HG03354 (cell line): ENCODE data around the gene INTS6.

ENCODE experiments used
- ATAC-seq: cut with Tn5 transposase; IDR thresholded peaks from one replicate; pipeline ENCODE4 v1.9.1; 2021; ENCODE audit warnings: mild to moderate bottlenecking; ENCODE audit not compliant: unreplicated experiment, poor library complexity, severe bottlenecking

Gene INTS6

GRCh38 chr13:51452361-51453206 is at the start of gene INTS6:
Gene INTS6 (minus strand): TSS chr13:51453036. CDS start chr13:51452525, 511 bp downstream.
- ATAC-seq: peak; percentile 73

GRCh38 chr13:51502153-51502651 is 49.4 kb upstream of the INTS6 start:
- peak; percentile 98 for ATAC-seq

GRCh38 chr13:51501592-51502152 is 48.8 kb upstream of the INTS6 start:
- ATAC-seq: peak; percentile 52

GRCh38 chr13:51501096-51501495 is 48.3 kb upstream of the INTS6 start:
- no peak for ATAC-seq

GRCh38 chr13:51500687-51501086 is 47.9 kb upstream of the INTS6 start:
- ATAC-seq: no peak

- ATAC-seq: no peak
These were observed 47.0 kb upstream of the INTS6 start for GRCh38 chr13:51499841-51500240.

- no peak for ATAC-seq
These were observed 42.5 kb upstream of the INTS6 start for GRCh38 chr13:51495316-51495715.

GRCh38 chr13:51494156-51494555 is 41.3 kb upstream of the INTS6 start:
- ATAC-seq: no peak

GRCh38 chr13:51488212-51488611 is 35.4 kb upstream of the INTS6 start:
- no peak for ATAC-seq

- ATAC-seq: no peak
These were observed 28.8 kb upstream of the INTS6 start for GRCh38 chr13:51481656-51482055.

- no peak for ATAC-seq
These were observed 26.3 kb upstream of the INTS6 start for GRCh38 chr13:51479199-51479523.

- no peak for ATAC-seq
These were observed 25.8 kb upstream of the INTS6 start for GRCh38 chr13:51478418-51479198.

GRCh38 chr13:51477653-51478324 is 25.0 kb upstream of the INTS6 start:
- ATAC-seq: no peak

GRCh38 chr13:51477149-51477548 is 24.3 kb upstream of the INTS6 start:
- ATAC-seq: no peak

GRCh38 chr13:51475727-51476501 is 23.1 kb upstream of the INTS6 start:
- no peak for ATAC-seq

GRCh38 chr13:51469790-51470189 is 17.0 kb upstream of the INTS6 start:
- no peak for ATAC-seq

- ATAC-seq: no peak
These were observed 14.9 kb upstream of the INTS6 start for GRCh38 chr13:51467730-51468129.

GRCh38 chr13:51465124-51465523 is 12.3 kb upstream of the INTS6 start:
- ATAC-seq: no peak

GRCh38 chr13:51457086-51457815 is 4.4 kb upstream of the INTS6 start:
- ATAC-seq: no peak
